ENCODE results near the gene SORT1. TPM values are rescaled to one million over a fixed set of nuclear protein-coding genes. Genes with fewer than 3 reads are reported as not detected.

Gene SORT1
- polyA plus RNA-seq, 1 of the 3 experiments (the other 2 are of a cell fraction): 8.5 TPM

- no peaks in the 10 kb centered on the region for H4K20me1 ChIP-seq (ENCODE audit: insufficient read depth)
- H3K9me2 ChIP-seq: no peaks in the 10 kb centered on the region
- H3F3A ChIP-seq (replicated peaks; ENCODE audit: insufficient read depth): no peaks in the 10 kb centered on the region
- H3K9ac ChIP-seq: no peak overlapping the region
- TF ChIP-seq RCOR1 (IDR thresholded peaks at IDR 0.05; ENCODE audit: low read length): no peak
- TF ChIP-seq FOXM1 (IDR thresholded peaks at IDR 0.05; ENCODE audit: low read depth): no peak
- no peak for TF ChIP-seq PBX3 (IDR thresholded peaks at IDR 0.05)
- no peak for TF ChIP-seq ELF1 (IDR thresholded peaks at IDR 0.05)
- no peak for TF ChIP-seq RXRA (IDR thresholded peaks at IDR 0.05; ENCODE audit: borderline replicate concordance, low read depth)
- no peak for TF ChIP-seq EP300 (IDR thresholded peaks at IDR 0.05; ENCODE audit: borderline replicate concordance in 1 of 2, low read depth in 1 of 2, low read length in 1 of 2)
- TF ChIP-seq, protein P1, sequence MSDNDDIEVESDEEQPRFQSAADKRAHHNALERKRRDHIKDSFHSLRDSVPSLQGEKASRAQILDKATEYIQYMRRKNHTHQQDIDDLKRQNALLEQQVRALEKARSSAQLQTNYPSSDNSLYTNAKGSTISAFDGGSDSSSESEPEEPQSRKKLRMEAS (IDR thresholded peaks at IDR 0.05; ENCODE audit: low read depth): no peak
- TF ChIP-seq CHD2 (IDR thresholded peaks at IDR 0.05; ENCODE audit: low read length, partially characterized antibody): no peak
- no peak overlapping the region for H3K4me2 ChIP-seq
- no peak for DNase-seq
- 81% methylated on average over 9 of the region's 11 CpGs for WGBS (ENCODE audit: low lambda C conversion rate)
- POLR2A ChIA-PET: no interaction called here
- H2AFZ ChIP-seq (ENCODE audit: low read depth): no peak overlapping the region
- no peak overlapping the region for H3K4me3 ChIP-seq (ENCODE audit: low read depth in 2 of 2, low read length in 1 of 2)
- no peaks in the 10 kb centered on the region for H3K9me3 ChIP-seq
- CTCF ChIA-PET: interaction anchor here (1.0 to 4.9 kb wide), 2 partner anchors 24 to 132 kb away, joined by 3 to 32 read pairs; partner anchors contain the start of gene SORT1
- peaks cover 0 to 9% of the 10 kb centered on the region in 2 experiments; a peak in 1 of 4 replicates for H3K4me1 ChIP-seq (ENCODE audit: control insufficient read depth in 1 of 2, insufficient read depth in 2 of 2, low read depth in 1 of 2, low read length in 1 of 2)
- no peaks in the 10 kb centered on the region for H3K79me2 ChIP-seq (ENCODE audit: insufficient read depth)
- H3K36me3 ChIP-seq (replicated peaks in 1 of 2; ENCODE audit: control insufficient read depth in 1 of 2, insufficient read depth in 2 of 2, low read length in 1 of 2): no peaks in the 10 kb centered on the region
- H3K27me3 ChIP-seq (ENCODE audit: insufficient read depth): no peaks in the 10 kb centered on the region
- H3K27ac ChIP-seq (ENCODE audit: low read depth in 2 of 2, low read length in 1 of 2): no peak overlapping the region
Measured at GRCh38 chr1:109266965-109267364, 130.8 kb downstream of the SORT1 start.

DNA sequence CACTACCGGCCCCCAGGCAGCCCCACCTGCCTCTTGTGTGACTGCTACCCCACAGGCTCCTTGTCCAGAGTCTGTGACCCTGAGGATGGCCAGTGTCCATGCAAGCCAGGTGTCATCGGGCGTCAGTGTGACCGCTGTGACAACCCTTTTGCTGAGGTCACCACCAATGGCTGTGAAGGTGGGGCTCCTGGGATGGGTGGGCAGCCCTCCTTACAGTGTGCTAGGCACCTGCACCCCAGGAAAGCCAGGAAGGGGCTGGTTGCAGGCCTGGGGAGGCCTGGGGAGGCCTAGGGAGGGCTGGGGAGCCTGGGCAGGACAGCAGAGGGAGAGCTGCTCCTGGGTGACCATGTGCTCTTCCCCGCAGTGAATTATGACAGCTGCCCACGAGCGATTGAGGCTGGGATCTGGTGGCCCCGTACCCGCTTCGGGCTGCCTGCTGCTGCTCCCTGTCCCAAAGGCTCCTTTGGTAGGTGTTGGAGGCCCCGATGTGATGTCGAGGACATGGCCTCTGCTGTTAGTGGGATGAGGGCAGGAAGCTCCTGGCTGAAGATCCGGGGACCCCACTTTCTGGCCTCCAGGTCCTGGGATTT, 131.9 kb downstream of the SORT1 start:
- no peak for DNase-seq
- no peaks in the 10 kb centered on the region for H3K36me3 ChIP-seq (replicated peaks in 1 of 2; ENCODE audit: control insufficient read depth in 1 of 2, insufficient read depth in 2 of 2, low read length in 1 of 2)
- H3K79me2 ChIP-seq (ENCODE audit: insufficient read depth): no peaks in the 10 kb centered on the region
- WGBS (ENCODE audit: low lambda C conversion rate): 96% methylated on average over 4 of the region's 13 CpGs
- TF ChIP-seq SMC3 (IDR thresholded peaks at IDR 0.05; ENCODE audit: low read depth, low read length): no peak
- no peak for TF ChIP-seq RAD21 (IDR thresholded peaks at IDR 0.05; ENCODE audit: low read length)
- no peak for TF ChIP-seq EP300 (IDR thresholded peaks at IDR 0.05; ENCODE audit: borderline replicate concordance in 1 of 2, low read depth in 1 of 2, low read length in 1 of 2)
- no peak for TF ChIP-seq FOSL2 (IDR thresholded peaks at IDR 0.05; ENCODE audit: borderline replicate concordance, low read depth)
- TF ChIP-seq MXI1 (IDR thresholded peaks at IDR 0.05; ENCODE audit: low read depth, low read length): no peak
- TF ChIP-seq MEF2A (IDR thresholded peaks at IDR 0.05; ENCODE audit: borderline replicate concordance, low read depth): no peak
- no peak for TF ChIP-seq USF1 (IDR thresholded peaks at IDR 0.05; ENCODE audit: borderline replicate concordance, low read depth)
- TF ChIP-seq CHD2 (IDR thresholded peaks at IDR 0.05; ENCODE audit: low read length, partially characterized antibody): no peak
- no peak for TF ChIP-seq NFIC (IDR thresholded peaks at IDR 0.05; ENCODE audit: borderline replicate concordance)
- TF ChIP-seq, protein P1 (IDR thresholded peaks at IDR 0.05; ENCODE audit: low read depth): no peak
- TF ChIP-seq USF2 (IDR thresholded peaks at IDR 0.05; ENCODE audit: borderline replicate concordance, low read depth, low read length): no peak
- TF ChIP-seq TAF1 (IDR thresholded peaks at IDR 0.05; ENCODE audit: borderline replicate concordance, low read depth, low read length): no peak
- no peak for TF ChIP-seq NRF1 (IDR thresholded peaks at IDR 0.05; ENCODE audit: low read depth, low read length)
- TF ChIP-seq JUND (IDR thresholded peaks at IDR 0.05): no peak
- H4K20me1 ChIP-seq (ENCODE audit: insufficient read depth): no peaks in the 10 kb centered on the region
- H3K4me1 ChIP-seq (ENCODE audit: control insufficient read depth in 1 of 2, insufficient read depth in 2 of 2, low read depth in 1 of 2, low read length in 1 of 2): peaks cover 0 to 9% of the 10 kb centered on the region in 2 experiments; a peak in 1 of 4 replicates
- no peak overlapping the region for H3K9ac ChIP-seq
- no peak overlapping the region for H3K4me3 ChIP-seq (ENCODE audit: low read depth in 2 of 2, low read length in 1 of 2)
- no peak overlapping the region for H3K27ac ChIP-seq (ENCODE audit: low read depth in 2 of 2, low read length in 1 of 2)
- H3K9me3 ChIP-seq: no peaks in the 10 kb centered on the region
- no peaks in the 10 kb centered on the region for H3K27me3 ChIP-seq (ENCODE audit: insufficient read depth)
- H3F3A ChIP-seq (replicated peaks; ENCODE audit: insufficient read depth): no peaks in the 10 kb centered on the region
- H2AFZ ChIP-seq (ENCODE audit: low read depth): no peak overlapping the region
- no peaks in the 10 kb centered on the region for H3K9me2 ChIP-seq
- no peak overlapping the region for H3K4me2 ChIP-seq
- CTCF ChIA-PET: interaction anchor here (1.0 to 4.9 kb wide), 3 partner anchors 12 to 133 kb away, joined by 3 to 33 read pairs (median 32); partner anchors contain the start of gene SORT1
- POLR2A ChIA-PET: no interaction called here
